NCI-H187 treated with DMSO at 0.1 percent for 48 hours (cell line): ENCODE data around the gene WNK3.

Source experiments
- DNase-seq: peaks from one replicate; lab custom pipeline; 2025; lab: John Stamatoyannopoulos, UW

Gene WNK3

GRCh38 chrX:54166915-54167314 is 190.9 kb downstream of the WNK3 start:
- no peak for DNase-seq

- no peak for DNase-seq
Measured at GRCh38 chrX:54157561-54157960, 200.3 kb downstream of the WNK3 start.
